HepG2 (cell line): Measurements from ENCODE around the gene AGAP3. TPM values are rescaled to one million over a fixed set of nuclear protein-coding genes. Genes with fewer than 3 reads are reported as not detected.
A peak's percentile ranks its signal among the peaks of the same experiment; 100 is the strongest.

Source experiments
- ATM ChIP-seq: fragments of 450-650 bp; IDR thresholded peaks from 2 replicates; pipeline ENCODE4 v1.7.1; 2017; ENCODE audit warnings: mild to moderate bottlenecking, borderline replicate concordance
- CERS6 ChIP-seq: sonication (generic); formaldehyde crosslinking; IDR thresholded peaks from 2 replicates; pipeline ENCODE4 v1.5.0; 2020; ENCODE audit warnings: missing genetic modification reagents
- EEA1 ChIP-seq: sonication (generic); formaldehyde crosslinking; IDR thresholded peaks from 2 replicates; pipeline ENCODE4 v1.5.1; 2020; ENCODE audit warnings: mild to moderate bottlenecking, missing genetic modification reagents, borderline replicate concordance
- ESRRA ChIP-seq: sonication (generic); formaldehyde crosslinking; IDR thresholded peaks from 2 replicates; pipeline ENCODE4 v1.5.1; 2020; ENCODE audit warnings: mild to moderate bottlenecking, low read depth, missing genetic modification reagents
- FOSL2 ChIP-seq: sonication (generic); formaldehyde crosslinking; IDR thresholded peaks from 2 replicates; pipeline ENCODE4 v1.4.0; 2020; ENCODE audit warnings: missing genetic modification reagents
- GTF2F1 ChIP-seq: fragments of 150-350 bp; IDR thresholded peaks from 2 replicates; pipeline ENCODE4 v1.6.1; 2014; ENCODE audit warnings: low read length
- HDAC2 ChIP-seq: sonication (generic); formaldehyde crosslinking; IDR thresholded peaks from 2 replicates; pipeline ENCODE4 v1.4.0; 2020; ENCODE audit warnings: missing genetic modification reagents
- MTA1 ChIP-seq: sonication (generic); formaldehyde crosslinking; IDR thresholded peaks from 2 replicates; pipeline ENCODE4 v1.4.0; 2020; ENCODE audit warnings: missing genetic modification reagents, mild to moderate bottlenecking, borderline replicate concordance
- NR2F1 ChIP-seq, 2 experiments: fragments of 450-650 bp in 1 of 2; formaldehyde crosslinking in 1 of 2; IDR thresholded peaks; 2 replicates each; pipeline versions ENCODE4 v1.5.0 to v1.6.1; 2016 to 2020; ENCODE audit warnings: mild to moderate bottlenecking in 1 of 2, missing compliant biosample characterization in 1 of 2, missing genetic modification reagents in 1 of 2, moderate library complexity in 1 of 2
- PAF1 ChIP-seq: IDR thresholded peaks from 2 replicates; pipeline ENCODE4 v1.6.1; 2016; ENCODE audit warnings: missing genetic modification reagents, missing compliant biosample characterization
- RAD51 ChIP-seq: fragments of 450-650 bp; IDR thresholded peaks from 2 replicates; pipeline ENCODE4 v1.6.1; 2016; ENCODE audit warnings: borderline replicate concordance
- SALL2 ChIP-seq: sonication (generic); formaldehyde crosslinking; IDR thresholded peaks from 2 replicates; pipeline ENCODE4 v1.8.1; 2023; ENCODE audit warnings: mild to moderate bottlenecking, missing genetic modification reagents, inconsistent platforms
- SMAD9 ChIP-seq: sonication (generic); formaldehyde crosslinking; IDR thresholded peaks from 2 replicates; pipeline ENCODE4 v1.5.1; 2020; ENCODE audit warnings: mild to moderate bottlenecking, missing genetic modification reagents
- SSRP1 ChIP-seq: IDR thresholded peaks from 2 replicates; pipeline ENCODE4 v1.6.1; 2016; ENCODE audit warnings: control low read depth
- TERF1 ChIP-seq: sonication (generic); formaldehyde crosslinking; IDR thresholded peaks from 2 replicates; pipeline ENCODE4 v1.8.0; 2022; ENCODE audit warnings: mild to moderate bottlenecking, missing genetic modification reagents, moderate library complexity
- TMF1 ChIP-seq: sonication (generic); formaldehyde crosslinking; IDR thresholded peaks from 2 replicates; pipeline ENCODE4 v1.8.1; 2022; ENCODE audit warnings: low read depth, missing genetic modification reagents
- U2AF2 ChIP-seq: fragments of 200-400 bp; formaldehyde crosslinking; IDR thresholded peaks from 2 replicates; pipeline ENCODE4 v1.6.1; 2017; ENCODE audit warnings: low read depth, mild to moderate bottlenecking, low read length
- ZBTB1 ChIP-seq: sonication (generic); formaldehyde crosslinking; IDR thresholded peaks from 2 replicates; pipeline ENCODE4 v1.4.0; 2020; ENCODE audit warnings: missing genetic modification reagents, borderline replicate concordance
- ZBTB20 ChIP-seq: sonication (generic); formaldehyde crosslinking; IDR thresholded peaks from 2 replicates; pipeline ENCODE4 v1.8.1; 2023; ENCODE audit warnings: missing genetic modification reagents, low read depth, mild to moderate bottlenecking, borderline replicate concordance
- ZBTB26 ChIP-seq: IDR thresholded peaks from 2 replicates; pipeline ENCODE4 v1.6.1; 2016; ENCODE audit warnings: missing compliant biosample characterization, missing genetic modification reagents, borderline replicate concordance
- ZNF138 ChIP-seq: sonication (generic); formaldehyde crosslinking; IDR thresholded peaks from 2 replicates; pipeline ENCODE4 v1.5.0; 2020; ENCODE audit warnings: mild to moderate bottlenecking, low read depth, missing genetic modification reagents
- ZNF30 ChIP-seq: sonication (generic); formaldehyde crosslinking; IDR thresholded peaks from 2 replicates; pipeline ENCODE4 v1.5.0; 2020; ENCODE audit warnings: mild to moderate bottlenecking, missing genetic modification reagents
- ZNF496 ChIP-seq: sonication (generic); formaldehyde crosslinking; IDR thresholded peaks from 2 replicates; pipeline ENCODE4 v1.8.1; 2023; ENCODE audit warnings: mild to moderate bottlenecking, moderate library complexity, missing genetic modification reagents; ENCODE audit not compliant: insufficient replicate concordance
- ZNF83 ChIP-seq: sonication (generic); formaldehyde crosslinking; IDR thresholded peaks from 2 replicates; pipeline ENCODE4 v1.4.0; 2020; ENCODE audit warnings: missing genetic modification reagents, mild to moderate bottlenecking, borderline replicate concordance
- polyA plus RNA-seq, 8 experiments: library from polyadenylated mRNA; depleted of rRNA in 3 of 8; stranded (reverse) in 7 of 8; unstranded in 1 of 8; fragments of >200 nt; fragmentation: Illumina TruSeq in 4 of 8; extraction: Trizol in 4 of 8; gene quantifications; 2 replicates each; pipeline versions ENCODE4 v1.2.1 to v1.2.3, GENCODE V29; 2011 to 2016; ENCODE audit warnings: low read depth in 4 of 8, missing spikeins in 1 of 8, mixed read lengths in 1 of 8; ENCODE audit not compliant: insufficient read depth in 1 of 8
- total RNA-seq, 5 experiments: library from RNA; depleted of rRNA; stranded (reverse); fragments of >200 nt; fragmentation: Illumina TruSeq; extraction: Trizol; gene quantifications; 2 replicates each; pipeline ENCODE4 v1.2.3, GENCODE V29; 2016; ENCODE audit warnings: low read depth in 1 of 5
- TF ChIP-seq, protein P1 (sequence below): sonication (generic); formaldehyde crosslinking; IDR thresholded peaks from 2 replicates; pipeline ENCODE4 v1.5.1; 2020; ENCODE audit warnings: mild to moderate bottlenecking, moderate library complexity, missing genetic modification reagents
- TF ChIP-seq, protein P2 (sequence below): IDR thresholded peaks from 2 replicates; pipeline ENCODE4 v1.6.1; 2012; ENCODE audit warnings: inconsistent platforms

AGAP3 gene
- total and polyA plus RNA-seq, 2 of the 13 experiments (the other 11 are each of a cell fraction or from before 2014, with no cell fraction given): 31.3 to 61.4 TPM

DNA sequence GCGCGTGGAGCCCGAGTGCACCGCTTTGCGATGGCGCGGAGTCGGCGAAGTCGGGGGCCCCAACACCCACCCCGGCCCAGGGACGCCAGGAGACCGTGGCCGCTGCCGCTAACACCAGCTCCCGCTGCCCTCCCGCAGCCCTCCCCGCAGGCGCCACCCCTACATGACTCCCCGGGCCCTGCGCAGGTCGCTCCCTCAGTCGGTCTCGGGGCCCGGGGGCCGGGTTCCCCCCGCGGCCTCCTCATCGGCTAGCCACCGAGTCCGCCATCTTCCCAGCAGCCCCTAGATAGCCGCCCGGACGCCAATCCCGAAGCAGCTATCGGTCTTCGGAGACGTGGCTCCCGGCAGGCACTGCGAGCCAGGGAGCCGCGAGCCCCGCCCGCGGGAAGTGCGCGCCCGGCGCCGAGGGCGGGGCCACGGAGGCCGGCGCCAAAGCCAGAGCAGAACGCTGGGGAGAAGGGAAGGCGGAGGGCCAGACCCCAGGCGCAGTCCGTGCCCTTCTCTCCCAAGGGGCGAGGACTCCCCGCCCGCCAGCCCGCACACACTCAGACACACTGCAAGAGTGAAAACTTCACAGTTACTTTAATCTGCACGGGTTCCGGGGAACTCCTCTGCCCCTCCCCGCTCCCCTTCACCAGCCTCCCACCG lies 5.6 kb upstream of the AGAP3 start, which contains the start of gene FASTK (continued):
- no peak for TF ChIP-seq SSRP1
- no peak for TF ChIP-seq ZNF83 (CRISPR knock-in tag)
- TF ChIP-seq MTA1 (CRISPR knock-in tag): peak; percentile 77; the same call in 1 of the 2 replicates
- no peak for TF ChIP-seq ATM
- TF ChIP-seq SMAD9 (CRISPR knock-in tag): no peak
- no peak for TF ChIP-seq ZBTB20 (CRISPR knock-in tag)
- TF ChIP-seq CERS6 (CRISPR knock-in tag): no peak
- peak; percentile 17; the same call in 1 of the 2 replicates for TF ChIP-seq ZNF30 (CRISPR knock-in tag)
- TF ChIP-seq ZBTB1 (CRISPR knock-in tag): no peak
- TF ChIP-seq ZBTB26 (CRISPR knock-in tag): no peak
- TF ChIP-seq EEA1: no peak
- no peak for TF ChIP-seq U2AF2
- TF ChIP-seq NR2F1 (CRISPR knock-in tag; IDR thresholded peaks at IDR 0.05): no peak
- TF ChIP-seq, protein P1, sequence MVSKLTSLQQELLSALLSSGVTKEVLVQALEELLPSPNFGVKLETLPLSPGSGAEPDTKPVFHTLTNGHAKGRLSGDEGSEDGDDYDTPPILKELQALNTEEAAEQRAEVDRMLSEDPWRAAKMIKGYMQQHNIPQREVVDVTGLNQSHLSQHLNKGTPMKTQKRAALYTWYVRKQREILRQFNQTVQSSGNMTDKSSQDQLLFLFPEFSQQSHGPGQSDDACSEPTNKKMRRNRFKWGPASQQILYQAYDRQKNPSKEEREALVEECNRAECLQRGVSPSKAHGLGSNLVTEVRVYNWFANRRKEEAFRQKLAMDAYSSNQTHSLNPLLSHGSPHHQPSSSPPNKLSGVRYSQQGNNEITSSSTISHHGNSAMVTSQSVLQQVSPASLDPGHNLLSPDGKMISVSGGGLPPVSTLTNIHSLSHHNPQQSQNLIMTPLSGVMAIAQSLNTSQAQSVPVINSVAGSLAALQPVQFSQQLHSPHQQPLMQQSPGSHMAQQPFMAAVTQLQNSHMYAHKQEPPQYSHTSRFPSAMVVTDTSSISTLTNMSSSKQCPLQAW (CRISPR knock-in tag): 0 out of 2 replicates have a peak, but pooled peaks have one; percentile 18
- no peak for TF ChIP-seq HDAC2 (CRISPR knock-in tag)
- TF ChIP-seq TERF1 (CRISPR knock-in tag): 0 out of 2 replicates have a peak, but pooled peaks have one; percentile 12
- no peak for TF ChIP-seq RAD51
- peak; percentile 75; the same call in 1 of the 2 replicates for TF ChIP-seq ESRRA (CRISPR knock-in tag)
- no peak for TF ChIP-seq ZNF138 (CRISPR knock-in tag)
- 0 out of 2 replicates have a peak, but pooled peaks have one; percentile 8 for TF ChIP-seq FOSL2 (CRISPR knock-in tag)
- TF ChIP-seq PAF1 (CRISPR knock-in tag): no peak
- TF ChIP-seq GTF2F1: 0 out of 2 replicates have a peak, but pooled peaks have one; percentile 64
- TF ChIP-seq SALL2 (CRISPR knock-in tag): peak; percentile 64; the same call in 1 of the 2 replicates
- TF ChIP-seq, protein P2, sequence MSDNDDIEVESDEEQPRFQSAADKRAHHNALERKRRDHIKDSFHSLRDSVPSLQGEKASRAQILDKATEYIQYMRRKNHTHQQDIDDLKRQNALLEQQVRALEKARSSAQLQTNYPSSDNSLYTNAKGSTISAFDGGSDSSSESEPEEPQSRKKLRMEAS: no peak
- no peak for TF ChIP-seq ZNF496
- TF ChIP-seq TMF1 (CRISPR knock-in tag): 0 out of 2 replicates have a peak, but pooled peaks have one; percentile 48
